Naive thymus-derived CD4-positive, alpha-beta T cell (primary cell): Measurements from ENCODE around the gene NUP93. TPM values are rescaled to one million over a fixed set of nuclear protein-coding genes. Genes with fewer than 3 reads are reported as not detected.
"Not testable (repeated sequence)": the region's sequence is repeated elsewhere in the genome, so short reads cannot be mapped to it uniquely, and the experiment has no call there.

Experiments
- ATAC-seq: fragments of 150-1000 bp; cut with Tn5 transposase; 2 replicates; pipeline ENCODE4 v1.10.0; 2021; ENCODE audit warnings: mild to moderate bottlenecking, moderate library complexity
- CTCF ChIA-PET: fragments of 350-600 bp; sonication (Branson Sonifier 250); formaldehyde crosslinking; loops from one replicate; lab custom pipeline; 2021; ENCODE audit warnings: antibody characterized with exemption; lab: Charles Lee
- POLR2A ChIA-PET: fragments of 350-600 bp; sonication (Branson Sonifier 250); formaldehyde crosslinking; loops from one replicate; lab custom pipeline; 2021; ENCODE audit warnings: antibody characterized with exemption, inconsistent platforms; lab: Charles Lee
- DNase-seq, 9 donors: peaks; one replicate each; pipeline versions ENCODE4 v3.0.0 to v3.0.0-alpha.2; 2020 to 2022; ENCODE audit warnings: mixed read lengths in 1 of 9
- H3K27ac ChIP-seq: one replicate; pipeline ENCODE4 v1.7.0; 2013; ENCODE audit warnings: mild to moderate bottlenecking, low read depth, low read length, moderate library complexity
- H3K27me3 ChIP-seq, 2 donors: one replicate each; pipeline ENCODE4 v1.7.0; 2013; ENCODE audit warnings: low read length in 2 of 2, mild to moderate bottlenecking in 2 of 2, moderate library complexity in 2 of 2; ENCODE audit not compliant: control insufficient read depth in 2 of 2, insufficient read depth in 2 of 2
- H3K36me3 ChIP-seq, 3 experiments: 1 replicate in 2 of 3; 2 replicates in 1 of 3; pipeline ENCODE4 v1.7.0; 2013; ENCODE audit warnings: low read length in 3 of 3, mild to moderate bottlenecking in 3 of 3, moderate library complexity in 1 of 3; ENCODE audit not compliant: insufficient read depth in 3 of 3, control insufficient read depth in 2 of 3
- H3K4me1 ChIP-seq, 2 donors: one replicate each; pipeline ENCODE4 v1.7.0; 2013; ENCODE audit warnings: low read length in 2 of 2, mild to moderate bottlenecking in 2 of 2, moderate library complexity in 1 of 2; ENCODE audit not compliant: control insufficient read depth in 2 of 2, insufficient read depth in 2 of 2
- H3K4me3 ChIP-seq: 2 replicates; pipeline ENCODE4 v1.7.0; 2013; ENCODE audit warnings: mild to moderate bottlenecking, low read length
- H3K9me3 ChIP-seq, 3 experiments: 1 replicate in 2 of 3; 2 replicates in 1 of 3; pipeline ENCODE4 v1.7.0; 2013; ENCODE audit warnings: low read length in 3 of 3; ENCODE audit not compliant: control insufficient read depth in 2 of 3
- H3K27ac Mint-ChIP-seq, 9 donors: one replicate each; pipeline ENCODE4 v1.8.0; 2020 to 2022; ENCODE audit warnings: mixed read lengths in 9 of 9, mild to moderate bottlenecking in 8 of 9, moderate library complexity in 5 of 9, inconsistent platforms in 2 of 9
- H3K27me3 Mint-ChIP-seq, 5 donors: one replicate each; pipeline ENCODE4 v1.8.0; 2021 to 2022; ENCODE audit warnings: mixed read lengths in 5 of 5, mild to moderate bottlenecking in 1 of 5
- H3K36me3 Mint-ChIP-seq, 5 donors: one replicate each; pipeline ENCODE4 v1.8.0; 2020 to 2022; ENCODE audit warnings: mixed read lengths in 5 of 5, mild to moderate bottlenecking in 3 of 5, inconsistent platforms in 1 of 5
- H3K4me1 Mint-ChIP-seq, 7 donors: one replicate each; pipeline ENCODE4 v1.8.0; 2020 to 2022; ENCODE audit warnings: mixed read lengths in 7 of 7, mild to moderate bottlenecking in 3 of 7, inconsistent platforms in 1 of 7
- H3K4me3 Mint-ChIP-seq, 10 donors: one replicate each; pipeline ENCODE4 v1.8.0; 2020 to 2022; ENCODE audit warnings: mild to moderate bottlenecking in 10 of 10, mixed read lengths in 10 of 10, moderate library complexity in 6 of 10, inconsistent platforms in 2 of 10
- H3K9me3 Mint-ChIP-seq, 11 donors: one replicate each; pipeline ENCODE4 v1.8.0; 2020 to 2022; ENCODE audit warnings: mixed read lengths in 11 of 11, mild to moderate bottlenecking in 4 of 11, inconsistent platforms in 1 of 11, moderate library complexity in 1 of 11
- intact Hi-C, 2 donors: fragments of 100-400 bp; cut with micrococcal nuclease; formaldehyde crosslinking; loops; one replicate each; pipeline ENCODE4 v1.15.1; 2023
- polyA plus RNA-seq, 2 donors: library from polyadenylated mRNA; unstranded; fragments of 300-500 nt; fragmentation: Illumina TruSeq; gene quantifications; one replicate each; pipeline ENCODE4 v1.2.3, GENCODE V29; 2021
- total RNA-seq, 6 experiments: library from RNA in 5 of 6; stranded (reverse) in 5 of 6; gene quantifications; 1 replicate in 5 of 6; 2 replicates in 1 of 6; pipeline ENCODE4 v1.2.3 and lab custom pipeline; 2021 to 2026

Gene NUP93
- total and polyA plus RNA-seq, 7 experiments from 2014 or later, result 53.0 to 90.5 (median 64.5) TPM

GRCh38 chr16:56882077-56882800 is 152.3 kb downstream of the NUP93 start:
- intact Hi-C loops, result no loop called here
- DNase-seq, result no peak
- POLR2A ChIA-PET, result no interaction called here
- CTCF ChIA-PET, result no interaction called here
- Mint-ChIP-seq H3K27me3 (no peaks in the 10 kb centered on the region), H3K36me3 (no peaks in the 10 kb centered on the region), H3K4me1 (peaks cover 0 to 2% (median 0%) of the 10 kb centered on the region in 7 donors), H3K9me3 (no peaks in the 10 kb centered on the region), H3K27ac (no peak overlapping the region), H3K4me3 (no peak overlapping the region)
- no peaks in the 10 kb centered on the region for H3K9me3 ChIP-seq
- H3K4me1 ChIP-seq, result no peaks in the 10 kb centered on the region
- no peaks in the 10 kb centered on the region for H3K27me3 ChIP-seq
- ATAC-seq, result no peak
- H3K4me3 ChIP-seq, result no peak overlapping the region
- H3K36me3 ChIP-seq, result no peaks in the 10 kb centered on the region
- H3K27ac ChIP-seq, result no peak overlapping the region

GRCh38 chr16:56883586-56883985 is 153.7 kb downstream of the NUP93 start:
- Histone ChIP-seq H3K4me3 (no peak overlapping the region), H3K9me3 (no peaks in the 10 kb centered on the region), H3K27ac (no peak overlapping the region), H3K27me3 (no peaks in the 10 kb centered on the region), H3K4me1 (no peaks in the 10 kb centered on the region), H3K36me3 (no peaks in the 10 kb centered on the region)
- intact Hi-C loops, result no loop called here
- CTCF ChIA-PET, result interaction anchor here (0.7 kb wide), 1 partner anchor 467 kb away, joined by 3 read pairs; no protein-coding TSS in a partner anchor
- POLR2A ChIA-PET, result interaction anchor here (0.6 kb wide), 1 partner anchor 48 kb away, joined by 3 read pairs; the partner anchor contains the start of gene HERPUD1
- H3K27ac Mint-ChIP-seq, result no peak overlapping the region
- ATAC-seq (no peak), DNase-seq (no peak)
- no peaks in the 10 kb centered on the region for H3K27me3 Mint-ChIP-seq
- no peaks in the 10 kb centered on the region for H3K36me3 Mint-ChIP-seq
- H3K9me3 Mint-ChIP-seq, result no peaks in the 10 kb centered on the region
- peaks cover 0 to 2% (median 0%) of the 10 kb centered on the region in 7 donors for H3K4me1 Mint-ChIP-seq
- no peak overlapping the region for H3K4me3 Mint-ChIP-seq

GRCh38 chr16:56884026-56884582 is 154.2 kb downstream of the NUP93 start:
- Histone ChIP-seq H3K27ac (no peak overlapping the region), H3K9me3 (no peaks in the 10 kb centered on the region), H3K4me3 (no peak overlapping the region), H3K27me3 (no peaks in the 10 kb centered on the region), H3K36me3 (no peaks in the 10 kb centered on the region), H3K4me1 (no peaks in the 10 kb centered on the region)
- DNase-seq (no peak), ATAC-seq (no peak)
- no peaks in the 10 kb centered on the region for H3K27me3 Mint-ChIP-seq
- POLR2A ChIA-PET, result interaction anchor here (0.6 kb wide), 1 partner anchor 48 kb away, joined by 3 read pairs; the partner anchor contains the start of gene HERPUD1
- H3K9me3 Mint-ChIP-seq, result no peaks in the 10 kb centered on the region
- H3K27ac Mint-ChIP-seq, result no peak overlapping the region
- H3K4me1 Mint-ChIP-seq, result peaks cover 0 to 2% (median 0%) of the 10 kb centered on the region in 7 donors
- H3K36me3 Mint-ChIP-seq, result no peaks in the 10 kb centered on the region
- no peak overlapping the region for H3K4me3 Mint-ChIP-seq
- intact Hi-C loops, result no loop called here
- CTCF ChIA-PET, result interaction anchor here (0.6 kb wide), 1 partner anchor 11 kb away, joined by 6 read pairs; no protein-coding TSS in a partner anchor

GRCh38 chr16:56884929-56885328 is 155.0 kb downstream of the NUP93 start:
- CTCF ChIA-PET, result interaction anchor here (0.6 kb wide), 1 partner anchor 10 kb away, joined by 6 read pairs; no protein-coding TSS in a partner anchor
- H3K27me3 ChIP-seq, H3K27ac Mint-ChIP-seq, POLR2A ChIA-PET, H3K27ac ChIP-seq, H3K9me3 ChIP-seq, H3K9me3 Mint-ChIP-seq, H3K4me3 ChIP-seq, H3K27me3 Mint-ChIP-seq, H3K4me1 Mint-ChIP-seq, intact Hi-C loops, ATAC-seq, DNase-seq, H3K36me3 Mint-ChIP-seq, H3K4me3 Mint-ChIP-seq, H3K4me1 ChIP-seq, H3K36me3 ChIP-seq: not testable (repeated sequence)

- H3K27ac Mint-ChIP-seq, result no peak overlapping the region
- intact Hi-C loops, result no loop called here
Observed at GRCh38 chr16:56885446-56886162, 155.7 kb downstream of the NUP93 start.

GRCh38 chr16:56886296-56886695 is 156.4 kb downstream of the NUP93 start:
- ChIA-PET CTCF (no interaction called here), POLR2A (no interaction called here)
- Mint-ChIP-seq H3K4me1 (no peaks in the 10 kb centered on the region), H3K9me3 (no peaks in the 10 kb centered on the region), H3K36me3 (no peaks in the 10 kb centered on the region), H3K4me3 (no peak overlapping the region), H3K27ac (no peak overlapping the region), H3K27me3 (peaks cover 0 to 2% (median 0%) of the 10 kb centered on the region in 5 donors)
- intact Hi-C loops, result no loop called here
- no peak overlapping the region for H3K27ac ChIP-seq
- no peak for ATAC-seq
- H3K36me3 ChIP-seq, result no peaks in the 10 kb centered on the region
- no peaks in the 10 kb centered on the region for H3K9me3 ChIP-seq
- no peak overlapping the region for H3K4me3 ChIP-seq
- no peak for DNase-seq
- H3K4me1 ChIP-seq, result no peaks in the 10 kb centered on the region
- no peaks in the 10 kb centered on the region for H3K27me3 ChIP-seq

More at GRCh38 chr16:56885446-56886162, 155.7 kb downstream of the NUP93 start:
- Histone ChIP-seq H3K4me1 (no peaks in the 10 kb centered on the region), H3K9me3 (no peaks in the 10 kb centered on the region), H3K36me3 (no peaks in the 10 kb centered on the region), H3K4me3 (no peak overlapping the region), H3K27ac (no peak overlapping the region), H3K27me3 (no peaks in the 10 kb centered on the region)
- Mint-ChIP-seq H3K4me3 (no peak overlapping the region), H3K4me1 (no peaks in the 10 kb centered on the region), H3K9me3 (no peaks in the 10 kb centered on the region), H3K27me3 (peaks cover 0 to under 1% (median 0%) of the 10 kb centered on the region in 5 donors), H3K36me3 (no peaks in the 10 kb centered on the region)
- no peak for ATAC-seq
- DNase-seq, result no peak
- CTCF ChIA-PET, result no interaction called here
- POLR2A ChIA-PET, result no interaction called here
